ENCODE results near the gene GRIK4.

GRIK4 gene

DNA sequence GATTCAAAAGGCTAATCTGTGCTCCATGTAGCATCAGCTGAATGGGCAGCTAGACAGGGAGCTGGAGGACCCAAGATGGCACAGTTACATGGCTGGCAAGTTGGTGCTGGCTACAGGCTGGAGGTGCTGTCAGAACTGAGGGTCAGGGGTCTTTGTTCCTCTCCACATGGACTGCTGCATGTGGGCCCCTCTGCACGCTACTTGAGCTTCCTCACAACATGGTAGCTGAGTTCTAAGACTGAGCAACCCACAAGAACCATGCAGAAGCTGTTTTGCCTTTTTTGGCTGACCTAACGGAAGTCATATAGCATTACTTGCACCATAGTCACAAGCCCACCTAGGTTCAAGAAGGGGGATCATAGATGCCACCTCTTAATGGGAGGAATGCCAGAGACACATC is 196.1 kb downstream of the GRIK4 start:
- DNase-seq (ENCODE audit: low spot score): no peak

GRCh38 chr11:120708511-120709183 is 197.1 kb downstream of the GRIK4 start:
- no peak for DNase-seq (ENCODE audit: low spot score)

GRCh38 chr11:120709808-120710207 is 198.3 kb downstream of the GRIK4 start:
- no peak for DNase-seq (ENCODE audit: low spot score)

DNA sequence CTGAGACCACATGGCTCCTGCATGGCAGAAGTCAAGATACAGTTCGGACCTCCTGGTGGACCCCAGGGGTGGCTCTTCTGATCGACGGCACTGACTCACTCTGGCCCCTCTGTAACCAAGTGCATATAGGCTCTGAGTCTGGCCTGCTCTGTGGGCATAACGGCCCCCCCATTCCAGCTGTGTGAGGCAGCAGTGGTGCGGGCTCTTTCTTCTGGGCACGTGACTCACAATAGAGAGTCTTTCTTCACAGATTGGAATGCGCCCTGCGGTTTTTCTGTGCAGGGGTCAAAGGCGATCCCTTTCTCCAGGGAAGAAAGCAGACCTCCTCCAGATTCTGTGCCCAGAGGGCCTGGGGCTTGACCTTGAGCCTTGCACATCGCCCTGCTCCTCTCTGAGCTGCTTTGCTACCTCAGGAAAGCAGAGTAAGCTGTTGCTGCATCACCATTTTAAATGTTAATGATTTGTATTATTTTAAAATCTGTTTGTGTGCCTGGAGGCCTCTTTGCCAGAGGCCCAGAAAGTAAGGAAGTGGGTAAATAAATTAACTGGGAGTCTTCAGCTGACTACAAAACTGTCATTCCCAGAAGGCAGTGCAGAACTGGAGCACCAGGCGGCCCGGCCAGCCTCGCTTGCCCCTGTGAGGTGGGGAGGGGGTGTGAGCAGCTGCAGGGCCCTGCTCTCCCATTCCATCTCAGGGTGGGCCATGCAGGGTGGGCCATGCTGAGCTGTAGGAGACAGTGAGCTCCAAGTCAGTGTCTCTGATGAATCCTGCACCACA is 199.0 kb downstream of the GRIK4 start:
- no peak for DNase-seq (ENCODE audit: low spot score)

DNA sequence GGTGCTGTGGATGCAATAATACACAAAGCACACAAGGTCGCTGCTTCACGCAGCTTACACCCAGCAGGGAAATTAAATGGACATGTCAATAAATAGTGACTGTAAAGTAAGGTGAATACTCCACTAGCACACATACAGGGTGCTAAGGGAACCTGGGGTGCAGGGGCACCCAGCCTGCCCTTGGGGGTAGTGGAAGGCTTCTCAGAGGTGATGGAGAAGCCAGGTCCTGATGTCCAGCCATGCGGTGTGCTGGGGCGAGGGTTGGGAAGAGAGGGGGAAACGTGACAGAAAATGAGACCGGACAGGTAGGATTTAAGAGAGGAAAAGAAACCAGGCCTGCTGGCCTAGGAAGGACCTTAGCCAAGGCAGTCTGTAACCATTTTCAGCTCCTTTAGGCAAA is 200.5 kb downstream of the GRIK4 start:
- no peak for DNase-seq (ENCODE audit: low spot score)

- DNase-seq (ENCODE audit: low spot score): no peak
Observed at GRCh38 chr11:120712881-120713280, 201.3 kb downstream of the GRIK4 start.

GRCh38 chr11:120713296-120713695 is 201.7 kb downstream of the GRIK4 start:
- DNase-seq (ENCODE audit: low spot score): no peak

GRCh38 chr11:120714438-120714837 is 202.9 kb downstream of the GRIK4 start:
- DNase-seq (ENCODE audit: low spot score): no peak

- DNase-seq (ENCODE audit: low spot score): no peak
Observed at GRCh38 chr11:120715239-120715638, 203.7 kb downstream of the GRIK4 start.

GRCh38 chr11:120717042-120717441 is 205.5 kb downstream of the GRIK4 start:
- DNase-seq (ENCODE audit: low spot score): no peak

- DNase-seq (ENCODE audit: low spot score): no peak
Observed at GRCh38 chr11:120717623-120718022, 206.1 kb downstream of the GRIK4 start.

DNA sequence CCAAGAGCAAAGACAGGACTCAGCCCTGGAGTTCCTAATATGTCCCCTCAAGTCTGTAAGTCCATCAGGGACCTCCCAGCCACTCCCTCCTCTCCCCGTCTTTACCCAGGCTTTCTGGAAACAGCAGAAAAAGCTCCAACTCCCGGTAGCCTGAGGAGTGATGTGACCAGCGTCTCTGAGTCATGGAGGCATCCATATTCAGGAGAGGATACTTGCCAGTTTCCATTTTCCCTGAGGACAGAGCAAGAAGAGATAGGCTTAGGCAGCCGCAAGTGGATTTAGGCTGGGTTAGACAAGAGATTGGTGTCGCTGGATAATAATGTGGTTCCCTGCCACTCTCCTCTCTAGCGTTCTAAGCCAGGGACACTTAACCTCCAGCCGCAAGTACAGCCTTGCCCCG is 206.6 kb downstream of the GRIK4 start:
- DNase-seq (ENCODE audit: low spot score): no peak

DNA sequence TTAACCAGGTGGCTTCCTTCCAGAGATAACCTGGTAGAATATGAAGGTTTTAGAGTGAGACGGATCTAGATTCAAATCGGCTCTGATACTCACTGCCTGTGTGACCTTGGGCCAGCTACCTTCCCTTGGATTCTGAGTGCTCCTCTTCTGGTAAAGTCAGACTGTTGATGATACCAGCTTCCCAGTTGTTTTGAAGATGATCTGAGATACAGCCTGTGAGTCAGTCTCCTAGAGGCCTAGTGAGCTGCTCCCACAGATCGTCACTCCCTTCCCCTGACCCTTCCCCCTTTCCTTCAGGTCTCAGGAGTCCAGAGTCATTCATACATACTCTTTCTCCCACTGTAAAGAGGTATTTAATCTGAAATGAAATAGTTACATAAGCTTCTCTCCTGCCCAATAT is 207.8 kb downstream of the GRIK4 start:
- DNase-seq (ENCODE audit: low spot score): no peak

GRCh38 chr11:120720760-120721159 is 209.2 kb downstream of the GRIK4 start:
- DNase-seq (ENCODE audit: low spot score): no peak

- DNase-seq (ENCODE audit: low spot score): no peak
Observed at GRCh38 chr11:120722524-120722923, 211.0 kb downstream of the GRIK4 start.

- DNase-seq (ENCODE audit: low spot score): no peak
Observed at GRCh38 chr11:120723751-120724150, 212.2 kb downstream of the GRIK4 start.

DNA sequence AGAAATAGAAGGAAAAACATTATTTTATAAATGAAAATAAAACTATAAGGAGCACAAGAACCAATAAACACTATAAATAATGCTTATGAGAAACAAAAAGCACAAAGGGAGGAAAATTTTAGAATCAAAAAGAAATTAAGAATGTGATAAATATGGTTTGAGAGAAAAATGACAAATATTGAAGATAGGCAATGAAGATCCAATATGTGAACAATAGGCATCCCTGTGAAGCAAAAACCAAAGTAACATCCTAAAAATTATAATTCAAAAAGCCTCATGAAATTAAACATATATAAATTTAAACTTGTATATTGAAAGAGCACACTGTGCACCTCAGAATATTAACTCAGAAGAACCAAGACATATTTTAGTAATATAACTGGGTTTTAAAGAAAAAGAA is 216.2 kb downstream of the GRIK4 start:
- DNase-seq (ENCODE audit: low spot score): no peak

GRCh38 chr11:120735035-120735434 is 223.5 kb downstream of the GRIK4 start:
- no peak for DNase-seq (ENCODE audit: low spot score)

DNA sequence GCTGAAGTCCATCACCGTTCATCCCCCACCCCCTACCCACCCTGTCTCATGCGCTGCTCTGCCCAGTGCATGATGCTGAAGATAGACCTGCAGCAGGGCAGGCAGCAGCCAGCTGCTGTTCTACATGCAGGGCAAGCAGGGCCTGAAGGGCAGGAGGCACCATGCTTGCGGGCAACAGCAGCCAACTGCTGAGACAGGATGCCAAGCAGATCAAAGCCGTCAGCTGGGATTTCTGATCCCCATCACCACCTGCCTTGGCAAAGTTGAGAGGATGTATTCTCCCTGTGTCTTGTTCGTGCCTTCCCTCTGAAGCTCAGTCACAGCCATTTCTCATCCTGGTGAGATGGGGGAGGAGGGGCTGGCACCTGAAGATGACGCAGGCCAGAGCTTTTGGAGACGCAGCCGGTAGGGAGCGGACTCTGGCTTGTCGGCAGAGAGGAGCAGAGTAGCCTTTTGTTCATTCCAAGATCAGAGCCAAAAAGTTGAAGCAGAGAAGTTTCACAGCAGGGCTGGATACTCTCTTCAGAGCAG is 227.0 kb downstream of the GRIK4 start:
- DNase-seq (ENCODE audit: low spot score): no peak

- no peak for DNase-seq (ENCODE audit: low spot score)
Observed at GRCh38 chr11:120739780-120740179, 228.2 kb downstream of the GRIK4 start.

DNA sequence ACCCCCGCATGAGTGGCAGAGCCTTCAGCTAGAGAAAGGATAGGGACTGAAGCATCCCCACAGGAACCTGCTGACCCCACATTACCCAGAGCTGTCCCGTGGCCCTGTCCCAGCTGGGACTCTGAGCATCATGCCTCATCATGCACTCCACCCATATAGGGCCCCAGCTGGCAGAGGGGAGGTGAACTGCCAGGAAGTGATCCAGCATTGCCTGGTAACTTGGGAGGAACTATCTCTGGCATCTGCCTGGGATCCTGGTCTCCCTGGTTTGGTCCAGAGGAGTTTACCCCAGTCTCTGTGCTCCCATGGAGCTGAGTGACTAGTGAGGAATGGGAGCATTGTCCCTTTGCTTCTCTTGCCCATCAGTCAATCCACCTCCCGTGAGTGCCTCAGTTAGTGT is 228.8 kb downstream of the GRIK4 start:
- DNase-seq (ENCODE audit: low spot score): no peak

DNA sequence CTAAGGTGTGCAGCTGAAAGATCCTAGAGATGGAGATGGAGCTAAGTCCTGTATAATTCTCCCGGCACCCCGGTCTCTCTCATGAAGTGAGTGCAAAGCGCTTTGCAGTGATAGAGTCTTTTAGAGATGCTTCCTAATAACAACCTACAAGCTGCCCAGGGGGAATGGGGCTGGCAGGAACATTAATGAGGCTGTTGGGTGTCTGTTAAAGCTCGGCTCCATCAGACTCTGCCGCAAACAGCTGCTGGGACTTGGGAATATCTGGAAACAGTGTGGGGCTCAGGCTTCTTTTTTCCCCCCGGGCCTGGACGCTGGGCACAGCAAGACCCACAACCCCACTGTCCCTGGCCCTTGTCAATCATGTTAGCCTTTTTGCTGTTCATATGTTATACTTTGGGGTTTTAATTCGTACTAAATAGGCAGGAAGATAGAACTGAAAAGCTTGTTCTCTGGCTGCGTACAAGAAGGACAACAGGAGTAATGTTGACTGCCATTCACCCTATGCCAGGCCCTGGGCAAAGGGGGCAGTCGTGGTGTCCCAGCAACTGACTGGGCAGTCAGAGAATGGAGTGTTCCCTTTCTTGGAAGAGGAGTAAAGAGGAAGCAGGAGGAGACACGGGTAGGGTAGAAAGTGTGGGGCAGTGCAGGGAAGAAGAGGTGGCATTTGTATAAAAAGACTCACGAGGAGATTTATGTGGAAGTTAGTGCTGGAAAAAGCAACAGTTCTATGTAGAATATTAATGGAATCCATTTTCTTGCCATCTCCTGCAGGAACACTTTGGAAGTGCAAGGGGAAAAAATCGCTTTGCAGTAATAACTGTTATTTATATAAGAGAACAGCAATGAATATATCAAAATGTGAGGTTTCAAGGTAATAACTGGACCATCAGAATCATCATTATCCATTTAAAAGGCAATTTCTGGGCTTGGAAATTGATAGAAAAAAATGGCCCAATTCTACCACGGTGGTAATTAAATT is 232.8 kb downstream of the GRIK4 start:
- DNase-seq (ENCODE audit: low spot score): no peak
